OCI-LY3 (cell line): ENCODE data around the gene TTC13.
A peak's percentile ranks its signal among the peaks of the same experiment; 100 is the strongest.

Experiments used
- H2AFZ ChIP-seq: fragments of 200-600, 300-600 bp; shearing (Covaris generic); 2 replicates; pipeline ENCODE4 v1.6.0; 2014; ENCODE audit warnings: antibody characterized with exemption, low read depth, low read length
- H3K27ac ChIP-seq: fragments of 200-600, 300-600 bp; sonication (generic); 2 replicates; pipeline ENCODE4 v1.5.1; 2014; ENCODE audit warnings: mild to moderate bottlenecking, low read length, moderate library complexity, mixed read lengths
- H3K27me3 ChIP-seq: fragments of 200-600, 300-600 bp; sonication (generic); 2 replicates; pipeline ENCODE4 v1.6.1; 2014; ENCODE audit warnings: low read depth, low read length, mixed read lengths
- H3K36me3 ChIP-seq: fragments of 200-600, 300-600 bp; sonication (generic); replicated peaks from 2 replicates; pipeline ENCODE3; 2014; ENCODE audit warnings: low read depth, low read length, mixed read lengths
- H3K4me1 ChIP-seq: fragments of 300-600, 200-600 bp; sonication (generic); 2 replicates; pipeline ENCODE4 v1.6.1; 2014; ENCODE audit warnings: low read length, mixed read lengths
- H3K4me2 ChIP-seq: fragments of 200-600, 300-600 bp; sonication (generic); 2 replicates; pipeline ENCODE4 v1.6.1; 2014; ENCODE audit warnings: low read length, mixed read lengths
- H3K4me3 ChIP-seq: fragments of 300-600, 200-600 bp; sonication (generic); 2 replicates; pipeline ENCODE4 v1.5.1; 2014; ENCODE audit warnings: antibody characterized with exemption, mild to moderate bottlenecking, low read length, moderate library complexity
- H3K79me2 ChIP-seq: fragments of 300-600, 200-600 bp; shearing (Covaris generic); 2 replicates; pipeline ENCODE4 v1.6.1; 2014; ENCODE audit warnings: mild to moderate bottlenecking, low read length, mixed read lengths
- H3K9ac ChIP-seq: fragments of 300-600, 200-600 bp; shearing (Covaris generic); 2 replicates; pipeline ENCODE4 v1.6.0; 2014; ENCODE audit warnings: mild to moderate bottlenecking, low read length, moderate library complexity
- H3K9me3 ChIP-seq: fragments of 200-600, 300-600 bp; shearing (Covaris generic); 2 replicates; pipeline ENCODE4 v1.6.1; 2014; ENCODE audit warnings: low read length, mixed read lengths; ENCODE audit not compliant: insufficient read depth
- H4K20me1 ChIP-seq: fragments of 200-600, 300-600 bp; sonication (generic); 2 replicates; pipeline ENCODE4 v1.6.1; 2016; ENCODE audit warnings: low read length, mixed read lengths; ENCODE audit not compliant: insufficient read depth
- CTCF ChIP-seq: fragments of 200-600, 300-600 bp; sonication (generic); IDR thresholded peaks from 2 replicates; pipeline ENCODE4 v1.5.1; 2014; ENCODE audit warnings: antibody characterized with exemption, low read length, low read depth
- EZH2phosphoT487 ChIP-seq: fragments of 200-600 bp; shearing (Covaris generic); IDR thresholded peaks from 2 replicates; pipeline ENCODE4 v1.6.1; 2018; ENCODE audit warnings: antibody characterized with exemption, mixed run types, low read depth

Gene TTC13

GRCh38 chr1:230983811-230984210, 5.2 kb upstream of the TTC13 start:
- no peak overlapping the region for H3K9ac ChIP-seq
- H3K9me3 ChIP-seq: no peaks in the 10 kb centered on the region
- no peak overlapping the region for H2AFZ ChIP-seq
- H3K4me3 ChIP-seq: no peak overlapping the region
- peaks cover 6% of the 10 kb centered on the region for H3K36me3 ChIP-seq
- H4K20me1 ChIP-seq: no peaks in the 10 kb centered on the region
- peaks cover 7% of the 10 kb centered on the region for H3K4me1 ChIP-seq
- H3K27me3 ChIP-seq: no peaks in the 10 kb centered on the region
- H3K27ac ChIP-seq: no peak overlapping the region
- H3K79me2 ChIP-seq: peaks cover 42% of the 10 kb centered on the region
- TF ChIP-seq CTCF (no peak), EZH2phosphoT487 (no peak)
- H3K4me2 ChIP-seq: no peak overlapping the region

- Histone ChIP-seq H2AFZ (no peak overlapping the region), H4K20me1 (no peaks in the 10 kb centered on the region), H3K27me3 (no peaks in the 10 kb centered on the region), H3K4me3 (no peak overlapping the region), H3K36me3 (peaks cover 6% of the 10 kb centered on the region), H3K27ac (no peak overlapping the region), H3K4me2 (no peak overlapping the region), H3K9ac (no peak overlapping the region), H3K9me3 (no peaks in the 10 kb centered on the region), H3K79me2 (peaks cover 51% of the 10 kb centered on the region), H3K4me1 (peaks cover 7% of the 10 kb centered on the region)
- TF ChIP-seq EZH2phosphoT487: no peak
- no peak for TF ChIP-seq CTCF
Observed at GRCh38 chr1:230982696-230983095, 4.0 kb upstream of the TTC13 start.

- H3K79me2 ChIP-seq: peaks cover 63% of the 10 kb centered on the region
- no peak overlapping the region for H2AFZ ChIP-seq
Observed at GRCh38 chr1:230979952-230980351, 1.3 kb upstream of the TTC13 start.

GRCh38 chr1:230979389-230979716, 692 bp upstream of the TTC13 start:
- Histone ChIP-seq H3K4me3 (peak overlapping the region; percentile 84), H3K27ac (peak overlapping the region; percentile 40), H3K4me2 (peak overlapping the region; percentile 66), H3K79me2 (peaks cover 67% of the 10 kb centered on the region), H3K4me1 (peaks cover 17% of the 10 kb centered on the region), H2AFZ (peak overlapping the region; percentile 50), H3K27me3 (no peaks in the 10 kb centered on the region), H3K36me3 (peaks cover 12% of the 10 kb centered on the region), H3K9me3 (no peaks in the 10 kb centered on the region), H4K20me1 (no peaks in the 10 kb centered on the region), H3K9ac (peak overlapping the region; percentile 78)
- TF ChIP-seq EZH2phosphoT487 (no peak), CTCF (no peak)

More at GRCh38 chr1:230979952-230980351, 1.3 kb upstream of the TTC13 start:
- no peaks in the 10 kb centered on the region for H3K27me3 ChIP-seq
- H3K27ac ChIP-seq: no peak overlapping the region
- H3K9ac ChIP-seq: peak overlapping the region; percentile 78
- peak overlapping the region; percentile 66 for H3K4me2 ChIP-seq
- no peaks in the 10 kb centered on the region for H3K9me3 ChIP-seq
- peaks cover 12% of the 10 kb centered on the region for H3K36me3 ChIP-seq
- peak overlapping the region; percentile 84 for H3K4me3 ChIP-seq
- no peaks in the 10 kb centered on the region for H4K20me1 ChIP-seq
- H3K4me1 ChIP-seq: peaks cover 17% of the 10 kb centered on the region
- no peak for TF ChIP-seq CTCF
- no peak for TF ChIP-seq EZH2phosphoT487
